OCI-LY7 (cell line): ENCODE measurements around the gene SRGAP1.

Source experiments
- CTCF ChIP-seq: fragments of 200-600 bp; sonication (generic); conservative IDR thresholded peaks from 2 replicates; pipeline ENCODE4 v1.5.1; 2014; ENCODE audit warnings: mild to moderate bottlenecking, antibody characterized with exemption, low read length, moderate library complexity, mixed read lengths
- EZH2phosphoT487 ChIP-seq: fragments of 200-600 bp; sonication (generic); IDR thresholded peaks from 2 replicates; pipeline ENCODE4 v1.6.1; 2018; ENCODE audit warnings: low read depth, borderline replicate concordance, mild to moderate bottlenecking, mixed run types, antibody characterized with exemption, low read length, moderate library complexity, mixed read lengths

- TF ChIP-seq CTCF (no peak), EZH2phosphoT487 (no peak)
Observed at GRCh38 chr12:63980211-63980610, 135.7 kb downstream of the SRGAP1 start.
